DMS53 treated with DMSO at 0.1 percent for 48 hours (cell line): ENCODE data around the gene CCL11.

Experiments
- DNase-seq: peaks from one replicate; lab custom pipeline; 2025; ENCODE audit not compliant: unreplicated experiment; lab: John Stamatoyannopoulos, UW

Gene CCL11

DNA sequence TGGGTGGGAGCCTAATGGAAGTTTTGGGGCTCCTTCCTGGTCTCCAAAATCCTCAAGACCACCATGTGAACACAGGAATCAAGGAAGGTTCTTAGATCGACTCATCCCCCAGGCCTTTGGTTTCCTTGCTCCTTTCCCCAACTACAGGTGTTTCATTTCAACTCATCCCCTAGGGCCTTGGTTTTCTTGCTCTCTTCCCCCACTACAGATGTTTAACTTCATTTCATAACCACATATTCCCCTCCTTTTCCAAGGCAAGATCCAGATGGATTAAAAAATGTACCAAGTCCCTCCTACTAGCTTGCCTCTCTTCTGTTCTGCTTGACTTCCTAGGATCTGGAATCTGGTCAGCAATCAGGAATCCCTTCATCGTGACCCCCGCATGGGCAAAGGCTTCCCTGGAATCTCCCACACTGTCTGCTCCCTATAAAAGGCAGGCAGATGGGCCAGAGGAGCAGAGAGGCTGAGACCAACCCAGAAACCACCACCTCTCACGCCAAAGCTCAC, at the start of gene CCL11:
TSS of gene CCL11 (plus strand) at position 457 of the 507 bp plus-strand sequence. CDS start 67 bp downstream, outside the sequence.
- no peak for DNase-seq

DNA sequence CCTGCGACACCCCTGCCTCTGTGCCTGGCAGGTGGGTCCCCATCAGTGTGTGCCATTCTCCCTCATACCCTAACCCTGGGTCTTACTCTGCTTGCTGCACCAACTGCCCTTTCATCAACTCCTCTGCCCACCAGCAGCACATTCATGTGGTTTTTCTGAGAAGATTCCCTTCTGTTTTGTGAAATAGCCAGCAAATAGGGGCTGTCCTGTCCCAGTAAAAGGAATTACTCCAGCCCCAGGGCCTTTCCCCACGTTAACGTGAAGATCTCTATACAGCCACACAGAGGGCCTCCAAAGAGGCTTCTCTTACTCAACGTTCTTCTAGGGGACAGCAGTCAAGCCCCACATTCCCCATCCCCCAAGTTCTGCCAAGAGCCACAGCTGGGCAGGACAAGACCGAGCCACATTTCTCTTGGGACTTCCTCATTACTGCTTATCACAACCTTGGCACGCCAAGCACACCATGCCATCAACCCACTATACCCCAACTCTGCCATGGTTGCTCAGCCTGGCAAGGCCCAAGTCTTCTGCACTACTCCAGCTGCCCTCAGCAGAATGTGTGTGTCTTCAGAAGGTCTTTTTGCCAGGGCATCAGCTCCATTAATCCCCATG, 49.2 kb upstream of the CCL11 start:
- no peak for DNase-seq

DNA sequence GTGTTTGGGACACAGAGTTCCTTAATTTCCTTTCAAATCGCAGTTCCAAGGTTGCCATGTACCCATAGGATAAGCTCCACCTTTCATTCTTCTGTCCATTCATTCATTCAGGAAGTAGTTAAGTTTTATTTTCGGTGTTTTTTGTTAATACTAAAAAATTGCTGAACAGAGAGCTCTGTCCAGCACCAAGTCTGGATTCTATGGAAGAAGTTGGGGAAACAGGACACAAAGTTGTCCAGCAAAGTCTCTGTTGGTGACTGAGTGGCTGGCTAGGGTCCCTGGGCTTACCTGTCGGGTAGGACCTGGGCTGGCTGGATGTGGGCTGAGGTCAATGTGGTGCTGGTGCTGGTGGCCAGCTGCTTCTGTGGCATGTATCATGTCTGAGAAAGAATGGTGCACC, 48.1 kb upstream of the CCL11 start:
- DNase-seq: no peak

DNA sequence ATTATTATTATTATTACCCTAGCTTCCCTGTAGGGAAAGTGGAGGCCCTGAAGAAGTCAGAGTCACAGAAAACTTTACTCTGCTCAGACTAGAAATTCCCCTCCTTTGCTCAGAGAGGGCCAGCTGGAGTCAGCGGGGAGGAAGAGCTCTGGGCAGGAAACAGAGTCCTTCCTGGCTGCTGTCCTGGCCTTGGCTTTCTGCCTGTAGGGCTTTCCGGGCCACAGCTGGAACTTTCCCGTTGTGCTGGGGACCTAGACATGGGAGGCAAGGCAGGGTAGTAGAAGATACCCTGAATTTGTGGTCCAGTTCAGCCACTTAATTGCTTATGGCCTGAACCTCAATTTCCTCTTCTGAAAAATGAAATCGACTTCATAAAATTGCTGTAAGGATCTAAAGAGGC, 44.5 kb upstream of the CCL11 start:
- no peak for DNase-seq

DNA sequence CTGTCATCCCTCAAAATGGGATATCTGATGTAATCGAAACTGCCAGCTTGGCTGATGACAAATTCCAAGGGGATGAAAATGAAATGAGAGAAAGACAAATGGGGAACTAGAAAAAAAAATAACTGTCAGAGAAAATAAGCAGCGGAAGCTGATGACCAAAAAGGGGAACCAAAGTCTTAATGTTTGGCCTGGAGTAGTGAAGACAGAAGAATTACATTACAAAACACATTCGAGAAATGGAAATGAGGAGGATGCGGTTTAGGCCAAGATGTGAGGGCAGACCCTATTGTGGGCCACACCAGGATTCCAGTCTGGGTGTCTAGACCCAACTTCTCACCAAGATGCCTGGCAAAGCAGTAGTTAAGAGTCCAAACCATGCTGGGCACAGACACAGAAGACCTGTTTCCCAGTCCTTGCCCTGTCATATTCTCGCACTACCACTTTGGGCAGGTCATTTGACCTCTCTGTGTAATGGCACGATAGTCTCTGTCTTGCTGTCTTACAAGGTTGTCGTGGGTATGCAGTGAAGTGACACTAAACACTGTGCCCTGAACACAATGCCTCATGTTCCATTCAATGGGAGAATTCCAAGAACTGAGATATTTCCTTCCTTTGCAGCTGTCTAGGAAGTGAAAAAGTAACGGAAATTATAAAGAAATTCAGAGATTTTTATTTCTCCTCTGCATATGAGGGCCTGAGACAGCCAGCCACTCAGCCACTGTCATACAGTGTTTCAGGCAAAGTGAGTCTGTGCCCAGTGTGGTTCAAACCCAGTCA, 42.8 kb upstream of the CCL11 start:
- no peak for DNase-seq

DNA sequence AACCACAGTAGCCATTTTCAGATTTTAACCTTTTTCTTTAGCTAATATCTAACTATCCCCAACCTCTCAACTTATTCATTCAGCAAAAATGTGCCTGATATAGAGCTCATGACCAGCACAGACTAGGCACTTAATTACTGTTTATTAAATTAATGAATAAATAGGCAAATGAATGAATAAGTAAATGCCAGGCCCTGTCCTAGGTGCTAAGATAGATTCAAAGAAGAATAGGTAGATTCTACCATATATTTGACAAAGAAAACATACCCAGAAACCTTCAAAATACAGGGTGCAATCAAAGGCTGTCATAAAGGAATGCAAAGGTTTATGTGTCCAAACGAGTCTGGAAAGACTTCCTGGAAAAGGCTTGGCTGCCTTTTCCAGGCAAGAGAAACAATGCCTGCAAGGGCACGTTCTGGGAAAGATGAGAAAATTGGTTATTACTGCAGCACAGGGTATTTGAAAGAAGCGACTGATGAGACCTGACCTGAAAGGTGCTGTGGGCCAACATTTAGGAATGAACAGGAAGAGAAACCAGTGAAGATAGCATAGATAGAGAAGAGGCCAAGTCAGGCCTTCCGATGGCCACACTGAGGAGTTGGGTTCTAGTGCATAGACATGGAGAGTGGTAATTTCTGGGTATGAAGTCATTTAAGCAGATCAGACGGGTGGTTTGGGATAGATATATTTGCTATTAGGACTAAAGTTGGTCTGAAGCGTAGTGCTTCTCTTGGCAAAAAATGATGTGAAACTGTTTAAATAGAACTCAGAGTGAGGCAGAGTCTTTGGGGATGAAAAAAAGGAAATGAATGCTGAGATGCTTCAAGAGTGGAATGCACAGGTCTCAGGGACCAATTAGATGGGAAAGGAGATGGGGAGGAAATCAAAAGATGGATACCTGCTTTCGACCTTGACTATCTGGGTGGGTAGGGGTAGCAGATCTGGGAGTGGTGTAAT, 41.9 kb upstream of the CCL11 start:
- DNase-seq: no peak

DNA sequence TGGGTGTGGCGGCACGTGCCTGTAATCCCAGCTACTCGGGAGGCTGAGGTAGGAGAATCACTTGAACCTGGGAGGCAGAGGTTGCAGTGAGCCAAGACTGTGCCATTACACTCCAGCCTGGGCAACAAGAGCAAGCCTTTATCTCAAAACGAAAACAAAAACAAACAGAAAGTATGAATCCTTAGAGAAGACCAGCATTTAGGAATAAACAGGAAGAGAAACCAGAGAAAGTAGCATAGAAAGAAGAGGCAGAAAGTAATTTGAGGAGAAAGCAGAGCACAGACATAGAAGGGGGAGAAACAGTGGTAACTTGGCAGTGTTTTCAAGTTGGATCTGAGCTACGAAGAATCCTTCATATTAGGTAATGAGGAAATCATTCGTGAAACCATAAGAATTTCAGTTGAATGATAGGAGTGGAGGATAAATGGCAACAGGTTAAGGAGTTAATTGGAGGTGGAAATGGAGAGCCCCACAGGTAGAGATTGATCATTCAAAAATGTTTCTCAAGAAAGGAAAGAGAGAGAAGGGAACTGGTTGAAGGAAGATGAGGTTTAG, 40.1 kb upstream of the CCL11 start:
- DNase-seq: no peak

DNA sequence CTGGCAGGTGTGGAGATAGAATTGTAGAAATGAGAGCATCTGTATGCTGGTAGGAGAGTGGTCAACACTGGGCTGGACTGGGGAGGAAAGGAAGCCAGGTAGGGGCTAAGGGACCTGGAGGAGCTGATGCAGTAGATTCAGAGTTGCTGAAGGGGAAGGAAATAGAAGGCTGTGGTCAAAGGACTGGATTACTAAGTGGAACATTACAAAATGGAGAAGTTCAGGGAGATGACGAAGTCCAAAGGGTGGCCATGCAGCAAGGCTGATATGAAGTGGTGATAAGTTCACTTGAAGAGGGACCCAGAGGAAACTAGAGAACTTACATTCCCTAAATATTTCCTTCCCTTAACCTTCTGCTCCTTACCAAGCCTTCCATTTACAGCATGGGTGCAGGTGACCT, 39.1 kb upstream of the CCL11 start:
- no peak for DNase-seq

DNA sequence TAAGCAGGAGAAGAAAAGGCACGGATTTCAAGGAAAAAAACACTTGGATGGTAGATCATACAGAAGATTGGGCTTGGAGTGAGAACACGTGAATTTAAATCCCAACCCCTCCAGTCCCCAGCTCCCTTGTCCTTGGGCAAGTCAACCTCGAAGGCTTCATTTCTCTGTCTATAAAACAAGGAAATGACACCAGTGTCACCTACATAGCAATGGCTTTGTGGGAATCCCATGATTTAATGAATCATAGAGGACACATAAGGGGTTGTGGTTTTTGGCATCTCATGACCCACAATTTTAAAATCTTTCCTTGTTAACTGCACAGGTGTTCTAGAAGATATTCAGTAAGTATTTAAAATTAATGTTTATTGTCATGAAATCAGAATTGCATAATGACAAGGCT, 38.7 kb upstream of the CCL11 start:
- no peak for DNase-seq

DNA sequence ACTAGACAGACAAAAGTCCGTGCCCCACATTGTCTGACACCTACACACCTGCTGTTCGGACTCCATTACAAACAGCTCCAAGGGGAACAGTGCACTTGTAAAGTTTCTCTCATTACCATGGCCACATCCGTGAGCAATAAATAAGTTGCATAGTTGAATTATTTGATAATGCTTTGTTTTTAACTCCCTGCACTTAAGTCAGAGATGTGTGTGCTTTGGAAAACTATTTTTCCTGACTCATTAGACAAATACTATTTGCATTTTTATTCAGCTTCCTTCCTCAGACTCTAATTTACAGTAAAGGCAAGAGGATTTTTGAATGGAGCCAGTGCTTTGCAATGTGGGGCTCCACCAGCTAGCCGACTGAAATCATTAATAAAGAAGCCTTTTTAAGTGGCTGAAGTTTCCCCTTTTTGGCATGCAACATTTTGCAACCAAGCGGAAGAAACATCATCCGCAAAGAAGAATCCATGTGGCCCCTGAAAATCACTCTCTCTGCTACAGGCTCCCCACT, 37.0 kb upstream of the CCL11 start:
- no peak for DNase-seq

DNA sequence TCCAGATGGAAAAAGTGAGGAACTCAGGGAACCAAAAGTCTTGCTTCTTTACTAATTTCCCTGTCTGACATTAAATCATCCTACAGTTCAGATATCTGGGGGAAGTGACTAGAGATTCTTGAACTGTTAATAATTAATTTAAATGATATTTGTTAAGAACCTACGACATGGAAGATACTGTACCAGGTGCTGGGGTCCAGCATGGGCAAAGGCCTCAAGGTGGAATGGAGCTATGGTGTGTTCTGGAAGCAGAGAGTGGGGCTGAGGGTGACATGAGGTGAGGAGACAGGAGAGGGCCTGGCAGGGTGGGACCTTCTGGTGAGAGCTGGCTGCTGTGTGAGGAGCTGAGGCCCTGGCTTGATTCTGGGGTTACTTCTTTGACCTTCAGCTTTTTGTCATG, 36.5 kb upstream of the CCL11 start:
- DNase-seq: no peak

DNA sequence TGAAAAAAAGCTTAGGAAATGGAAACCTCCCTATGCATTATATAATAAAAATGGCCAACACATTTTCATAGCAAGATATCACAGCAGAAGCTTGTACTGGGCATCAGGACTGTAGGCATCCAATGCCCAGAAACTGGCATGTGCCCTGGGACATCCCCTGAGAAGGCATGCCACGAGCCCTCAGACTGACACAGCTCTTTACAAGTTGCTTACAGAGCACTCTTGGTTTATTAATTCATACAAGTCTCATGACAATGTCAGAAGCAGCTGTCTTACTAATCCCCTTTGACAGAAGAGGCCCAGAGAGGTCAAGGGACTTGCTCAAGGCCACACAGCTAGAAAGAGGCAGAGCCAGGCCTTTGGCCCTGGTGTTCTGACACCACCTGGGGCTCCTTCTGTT, 36.1 kb upstream of the CCL11 start:
- DNase-seq: no peak

DNA sequence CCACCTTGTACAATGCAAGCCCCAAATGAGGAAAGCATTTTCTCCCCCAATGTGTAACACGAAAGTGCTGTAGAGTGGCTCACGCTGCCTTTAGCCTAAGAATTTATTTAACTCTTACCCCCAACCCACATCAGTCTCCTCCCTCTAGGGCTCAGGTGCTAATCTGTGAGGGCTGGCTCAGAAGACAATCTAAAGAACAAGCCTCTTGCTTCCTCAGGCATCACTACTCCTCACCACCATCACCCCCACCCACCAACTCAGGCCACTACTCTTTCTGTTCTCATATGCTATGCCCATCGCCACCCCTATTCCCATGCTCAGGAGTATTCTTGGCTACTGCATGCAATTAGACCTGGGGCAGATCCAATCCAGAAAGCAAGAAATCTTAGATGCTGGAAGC, 34.4 kb upstream of the CCL11 start:
- no peak for DNase-seq

DNA sequence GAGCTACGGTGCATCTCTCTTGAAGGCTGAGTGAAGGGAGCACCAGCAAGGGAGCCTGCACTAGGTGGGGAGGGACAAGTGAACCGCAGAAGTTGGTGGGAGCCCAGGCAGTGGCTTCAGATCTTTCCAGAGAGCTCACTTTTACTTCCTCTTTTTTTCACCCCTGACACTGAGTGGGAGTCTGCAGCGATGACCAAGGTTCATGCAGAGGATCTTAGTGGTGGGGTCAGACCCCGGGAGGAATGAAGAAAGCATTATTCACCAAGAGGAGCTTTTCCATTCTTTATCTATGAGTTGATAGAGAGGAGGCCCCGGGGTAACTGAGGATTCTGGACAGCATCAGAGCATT, 33.5 kb upstream of the CCL11 start:
- DNase-seq: no peak

DNA sequence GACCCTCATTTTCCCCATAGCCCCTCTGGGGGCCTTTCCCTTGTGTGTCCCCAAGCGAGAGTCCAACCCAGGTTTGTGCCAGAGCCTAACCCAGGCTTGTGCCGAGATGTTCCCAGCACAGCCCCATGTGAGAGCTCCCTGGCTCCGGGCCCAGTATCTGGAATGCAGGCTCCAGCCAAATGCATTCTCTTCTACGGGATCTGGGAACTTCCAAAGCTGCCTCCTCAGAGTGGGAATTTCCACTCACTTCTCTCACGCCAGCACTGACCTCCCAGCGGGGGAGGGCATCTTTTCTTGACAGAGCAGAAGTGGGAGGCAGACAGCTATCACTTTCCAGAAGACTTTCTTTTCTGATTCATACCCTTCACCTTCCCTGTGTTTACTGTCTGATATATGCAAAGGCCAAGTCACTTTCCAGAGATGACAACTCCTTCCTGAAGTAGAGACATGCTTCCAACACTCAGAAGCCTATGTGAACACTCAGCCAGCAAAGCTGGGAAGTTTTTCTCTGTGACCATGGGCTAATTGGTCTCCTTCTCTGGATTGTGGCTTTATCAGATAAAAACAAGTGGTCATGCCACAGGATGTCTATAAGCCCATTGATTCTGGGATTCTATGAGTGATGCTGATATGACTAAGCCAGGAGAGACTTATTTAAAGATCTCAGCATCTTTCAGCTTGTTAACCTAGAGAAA, 33.0 kb upstream of the CCL11 start:
- DNase-seq: no peak

DNA sequence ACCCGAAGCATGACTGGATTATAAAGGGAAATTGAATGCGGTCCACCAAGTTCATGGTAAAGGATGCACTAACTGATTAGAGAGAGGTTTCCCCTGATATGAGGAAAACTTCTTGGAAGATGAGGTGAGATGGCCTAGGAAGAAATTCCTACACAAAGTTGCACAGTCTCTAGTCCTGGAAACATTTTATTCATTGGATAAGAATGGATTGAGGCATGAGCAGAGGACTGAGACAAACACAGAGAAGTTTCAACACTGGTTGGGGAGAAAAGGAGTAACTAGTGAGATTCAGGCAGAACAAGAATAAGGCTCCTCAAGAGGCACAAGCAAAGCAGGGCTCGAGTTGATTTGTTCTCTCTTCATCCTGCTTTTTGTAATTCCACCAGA, 32.4 kb upstream of the CCL11 start:
- DNase-seq: no peak

DNA sequence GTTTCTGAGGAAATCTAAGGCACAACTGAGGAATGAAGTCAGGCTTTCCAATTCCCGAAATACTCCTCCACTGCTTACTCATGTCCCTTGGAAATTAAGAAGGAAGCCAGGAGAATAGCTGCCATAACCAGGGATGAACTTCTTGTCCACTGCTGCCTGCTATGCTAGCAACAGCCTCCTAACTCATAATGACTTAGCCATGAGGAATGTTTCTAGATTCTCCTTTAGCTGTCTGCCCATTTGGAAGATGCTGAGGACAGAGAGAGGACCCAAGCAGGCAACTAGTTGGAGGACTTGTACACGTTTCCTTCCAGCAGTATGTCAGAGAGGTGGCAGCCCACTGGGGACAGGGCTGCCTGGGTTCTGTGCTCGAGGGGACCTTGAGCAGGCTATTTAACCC, 31.4 kb upstream of the CCL11 start:
- no peak for DNase-seq

DNA sequence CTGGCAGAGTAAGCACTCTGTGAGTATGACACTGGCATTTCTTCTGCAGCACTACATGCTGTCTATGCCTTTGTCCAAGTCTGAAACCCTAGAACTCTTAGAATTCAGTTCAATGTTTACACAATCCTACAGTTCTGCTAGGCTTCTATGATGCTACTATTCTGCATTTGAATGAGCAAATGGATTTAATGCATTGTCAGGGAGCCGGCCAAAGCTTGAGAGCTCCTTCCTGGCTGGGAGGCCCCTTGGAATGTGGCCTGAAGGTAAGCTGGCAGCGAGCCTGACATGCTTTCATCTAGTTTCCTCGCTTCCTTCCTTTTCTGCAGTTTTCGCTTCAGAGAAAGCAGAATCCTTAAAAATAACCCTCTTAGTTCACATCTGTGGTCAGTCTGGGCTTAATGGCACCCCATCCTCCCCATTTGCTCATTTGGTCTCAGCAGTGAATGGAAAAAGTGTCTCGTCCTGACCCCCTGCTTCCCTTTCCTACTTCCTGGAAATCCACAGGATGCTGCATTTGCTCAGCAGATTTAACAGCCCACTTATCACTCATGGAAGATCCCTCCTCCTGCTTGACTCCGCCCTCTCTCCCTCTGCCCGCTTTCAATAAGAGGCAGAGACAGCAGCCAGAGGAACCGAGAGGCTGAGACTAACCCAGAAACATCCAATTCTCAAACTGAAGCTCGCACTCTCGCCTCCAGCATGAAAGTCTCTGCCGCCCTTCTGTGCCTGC, 30.7 kb upstream of the CCL11 start, which contains the start of gene CCL2:
TSS of gene CCL2 (plus strand) at position 635 of the 730 bp plus-strand sequence. CDS start at position 700, 65 bp downstream.
- no peak for DNase-seq

DNA sequence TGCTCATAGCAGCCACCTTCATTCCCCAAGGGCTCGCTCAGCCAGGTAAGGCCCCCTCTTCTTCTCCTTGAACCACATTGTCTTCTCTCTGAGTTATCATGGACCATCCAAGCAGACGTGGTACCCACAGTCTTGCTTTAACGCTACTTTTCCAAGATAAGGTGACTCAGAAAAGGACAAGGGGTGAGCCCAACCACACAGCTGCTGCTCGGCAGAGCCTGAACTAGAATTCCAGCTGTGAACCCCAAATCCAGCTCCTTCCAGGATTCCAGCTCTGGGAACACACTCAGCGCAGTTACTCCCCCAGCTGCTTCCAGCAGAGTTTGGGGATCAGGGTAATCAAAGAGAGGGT, 30.2 kb upstream of the CCL11 start:
- no peak for DNase-seq

DNA sequence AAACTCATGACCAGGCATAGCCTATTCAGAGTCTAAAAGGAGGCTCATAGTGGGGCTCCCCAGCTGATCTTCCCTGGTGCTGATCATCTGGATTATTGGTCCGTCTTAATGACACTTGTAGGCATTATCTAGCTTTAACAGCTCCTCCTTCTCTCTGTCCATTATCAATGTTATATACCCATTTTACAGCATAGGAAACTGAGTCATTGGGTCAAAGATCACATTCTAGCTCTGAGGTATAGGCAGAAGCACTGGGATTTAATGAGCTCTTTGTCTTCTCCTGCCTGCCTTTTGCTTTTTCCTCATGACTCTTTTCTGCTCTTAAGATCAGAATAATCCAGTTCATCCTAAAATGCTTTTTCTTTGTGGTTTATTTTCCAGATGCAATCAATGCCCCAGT, 29.7 kb upstream of the CCL11 start:
- DNase-seq: no peak
